ENCODE measurements around the gene KREMEN1. TPM values are rescaled to one million over a fixed set of nuclear protein-coding genes. Genes with fewer than 3 reads are reported as not detected.

The KREMEN1 gene
- total RNA-seq, 1 experiment from 2014 or later = 5.8 TPM

DNA sequence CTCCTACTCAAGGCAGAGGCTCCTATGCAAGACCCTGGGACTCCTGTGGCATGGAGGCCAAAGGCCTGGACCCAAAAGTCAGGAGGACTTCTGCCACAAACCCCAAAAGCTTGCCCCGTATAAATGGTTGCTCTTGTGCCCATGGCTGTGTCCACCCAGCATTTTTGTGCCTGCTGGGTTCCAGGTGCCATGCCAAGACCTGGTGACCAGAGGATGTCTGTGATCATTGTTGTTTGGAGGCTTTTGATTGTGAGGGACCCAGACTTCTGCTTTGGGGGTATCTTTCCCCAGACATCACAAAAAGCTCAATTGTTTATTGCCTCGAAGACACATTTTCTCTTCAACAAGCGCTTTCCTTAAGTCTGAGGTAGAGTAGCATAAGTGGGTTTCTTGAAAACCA lies 46.3 kb upstream of the KREMEN1 start:
- ChIA-PET CTCF (interaction anchor here (1.3 kb wide), 1 partner anchor 141 kb away, joined by 3 read pairs; no protein-coding TSS in a partner anchor), POLR2A (interaction anchor here (0.6 kb wide), 1 partner anchor 33 kb away, joined by 4 read pairs; no protein-coding TSS in a partner anchor)
- Mint-ChIP-seq H3K27me3 (ENCODE audit: low read depth) (no peaks in the 10 kb centered on the region), H3K9me3 (no peaks in the 10 kb centered on the region), H3K4me3 (no peak overlapping the region), H3K27ac (no peak overlapping the region), H3K4me1 (peaks cover 50% of the 10 kb centered on the region), H3K36me3 (no peaks in the 10 kb centered on the region)
- ATAC-seq (no peak), DNase-seq (ENCODE audit: low spot score) (no peak)
- TF ChIP-seq NR1H2 (CRISPR knock-in tag; IDR thresholded peaks at IDR 0.05) (no peak), FOXP4 (CRISPR knock-in tag; IDR thresholded peaks at IDR 0.05) (no peak), ZNF416 (CRISPR knock-in tag; IDR thresholded peaks at IDR 0.05) (no peak), EMX1 (CRISPR knock-in tag; IDR thresholded peaks at IDR 0.05) (no peak)

- DNase-seq (ENCODE audit: low spot score) = no peak
- Mint-ChIP-seq H3K27me3 (ENCODE audit: low read depth) (no peaks in the 10 kb centered on the region), H3K27ac (no peak overlapping the region), H3K4me3 (no peak overlapping the region), H3K4me1 (peaks cover 47% of the 10 kb centered on the region), H3K9me3 (no peaks in the 10 kb centered on the region), H3K36me3 (no peaks in the 10 kb centered on the region)
- ChIA-PET POLR2A (no interaction called here), CTCF (interaction anchor here (0.6 to 3.2 kb wide), 2 partner anchors 12 to 145 kb away, joined by 4 to 15 read pairs; no protein-coding TSS in a partner anchor)
- ATAC-seq = no peak
- TF ChIP-seq, protein P1, sequence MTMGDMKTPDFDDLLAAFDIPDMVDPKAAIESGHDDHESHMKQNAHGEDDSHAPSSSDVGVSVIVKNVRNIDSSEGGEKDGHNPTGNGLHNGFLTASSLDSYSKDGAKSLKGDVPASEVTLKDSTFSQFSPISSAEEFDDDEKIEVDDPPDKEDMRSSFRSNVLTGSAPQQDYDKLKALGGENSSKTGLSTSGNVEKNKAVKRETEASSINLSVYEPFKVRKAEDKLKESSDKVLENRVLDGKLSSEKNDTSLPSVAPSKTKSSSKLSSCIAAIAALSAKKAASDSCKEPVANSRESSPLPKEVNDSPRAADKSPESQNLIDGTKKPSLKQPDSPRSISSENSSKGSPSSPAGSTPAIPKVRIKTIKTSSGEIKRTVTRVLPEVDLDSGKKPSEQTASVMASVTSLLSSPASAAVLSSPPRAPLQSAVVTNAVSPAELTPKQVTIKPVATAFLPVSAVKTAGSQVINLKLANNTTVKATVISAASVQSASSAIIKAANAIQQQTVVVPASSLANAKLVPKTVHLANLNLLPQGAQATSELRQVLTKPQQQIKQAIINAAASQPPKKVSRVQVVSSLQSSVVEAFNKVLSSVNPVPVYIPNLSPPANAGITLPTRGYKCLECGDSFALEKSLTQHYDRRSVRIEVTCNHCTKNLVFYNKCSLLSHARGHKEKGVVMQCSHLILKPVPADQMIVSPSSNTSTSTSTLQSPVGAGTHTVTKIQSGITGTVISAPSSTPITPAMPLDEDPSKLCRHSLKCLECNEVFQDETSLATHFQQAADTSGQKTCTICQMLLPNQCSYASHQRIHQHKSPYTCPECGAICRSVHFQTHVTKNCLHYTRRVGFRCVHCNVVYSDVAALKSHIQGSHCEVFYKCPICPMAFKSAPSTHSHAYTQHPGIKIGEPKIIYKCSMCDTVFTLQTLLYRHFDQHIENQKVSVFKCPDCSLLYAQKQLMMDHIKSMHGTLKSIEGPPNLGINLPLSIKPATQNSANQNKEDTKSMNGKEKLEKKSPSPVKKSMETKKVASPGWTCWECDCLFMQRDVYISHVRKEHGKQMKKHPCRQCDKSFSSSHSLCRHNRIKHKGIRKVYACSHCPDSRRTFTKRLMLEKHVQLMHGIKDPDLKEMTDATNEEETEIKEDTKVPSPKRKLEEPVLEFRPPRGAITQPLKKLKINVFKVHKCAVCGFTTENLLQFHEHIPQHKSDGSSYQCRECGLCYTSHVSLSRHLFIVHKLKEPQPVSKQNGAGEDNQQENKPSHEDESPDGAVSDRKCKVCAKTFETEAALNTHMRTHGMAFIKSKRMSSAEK (CRISPR knock-in tag; IDR thresholded peaks at IDR 0.05; ENCODE audit: borderline replicate concordance) = no peak
- TF ChIP-seq RORB (CRISPR knock-in tag; IDR thresholded peaks at IDR 0.05) = no peak
- TF ChIP-seq ESRRA (CRISPR knock-in tag; IDR thresholded peaks at IDR 0.05; ENCODE audit: borderline replicate concordance) = no peak
- no peak for TF ChIP-seq SOX15 (CRISPR knock-in tag; IDR thresholded peaks at IDR 0.05)
- TF ChIP-seq GTF2I (CRISPR knock-in tag; conservative IDR thresholded peaks at IDR 0.05) = no peak
- TF ChIP-seq, protein P2, sequence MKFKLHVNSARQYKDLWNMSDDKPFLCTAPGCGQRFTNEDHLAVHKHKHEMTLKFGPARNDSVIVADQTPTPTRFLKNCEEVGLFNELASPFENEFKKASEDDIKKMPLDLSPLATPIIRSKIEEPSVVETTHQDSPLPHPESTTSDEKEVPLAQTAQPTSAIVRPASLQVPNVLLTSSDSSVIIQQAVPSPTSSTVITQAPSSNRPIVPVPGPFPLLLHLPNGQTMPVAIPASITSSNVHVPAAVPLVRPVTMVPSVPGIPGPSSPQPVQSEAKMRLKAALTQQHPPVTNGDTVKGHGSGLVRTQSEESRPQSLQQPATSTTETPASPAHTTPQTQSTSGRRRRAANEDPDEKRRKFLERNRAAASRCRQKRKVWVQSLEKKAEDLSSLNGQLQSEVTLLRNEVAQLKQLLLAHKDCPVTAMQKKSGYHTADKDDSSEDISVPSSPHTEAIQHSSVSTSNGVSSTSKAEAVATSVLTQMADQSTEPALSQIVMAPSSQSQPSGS (CRISPR knock-in tag; IDR thresholded peaks at IDR 0.05; ENCODE audit: borderline replicate concordance, low read depth) = no peak
- no peak for TF ChIP-seq ZNF281 (CRISPR knock-in tag; IDR thresholded peaks at IDR 0.05)
- TF ChIP-seq E2F4 (CRISPR knock-in tag; IDR thresholded peaks at IDR 0.05; ENCODE audit: borderline replicate concordance, low read depth) = no peak
- TF ChIP-seq, protein P3, sequence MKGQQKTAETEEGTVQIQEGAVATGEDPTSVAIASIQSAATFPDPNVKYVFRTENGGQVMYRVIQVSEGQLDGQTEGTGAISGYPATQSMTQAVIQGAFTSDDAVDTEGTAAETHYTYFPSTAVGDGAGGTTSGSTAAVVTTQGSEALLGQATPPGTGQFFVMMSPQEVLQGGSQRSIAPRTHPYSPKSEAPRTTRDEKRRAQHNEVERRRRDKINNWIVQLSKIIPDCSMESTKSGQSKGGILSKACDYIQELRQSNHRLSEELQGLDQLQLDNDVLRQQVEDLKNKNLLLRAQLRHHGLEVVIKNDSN (CRISPR knock-in tag; IDR thresholded peaks at IDR 0.05) = no peak
- no peak for TF ChIP-seq ERG (CRISPR knock-in tag; IDR thresholded peaks at IDR 0.05)
- no peak for TF ChIP-seq MXD4 (CRISPR knock-in tag; IDR thresholded peaks at IDR 0.05; ENCODE audit: borderline replicate concordance)
- TF ChIP-seq STAT6 (CRISPR knock-in tag; conservative IDR thresholded peaks at IDR 0.05; ENCODE audit: low read depth) = no peak
- TF ChIP-seq ZNF423 (CRISPR knock-in tag; IDR thresholded peaks at IDR 0.05) = no peak
Measured at GRCh38 chr22:29028468-29028867, 44.4 kb upstream of the KREMEN1 start.

All from WTC11 (cell line).